PFSK-1 (cell line): ENCODE data around the gene BRME1.

Experiments
- FOXP2 ChIP-seq: optimal IDR thresholded peaks from 2 replicates; pipeline ENCODE3; 2011; ENCODE audit warnings: borderline replicate concordance, control low read depth, inconsistent platforms; ENCODE audit not compliant: insufficient read depth; ENCODE audit errors: extremely low read length, extremely low read depth
- POLR2AphosphoS5 ChIP-seq: IDR thresholded peaks from 2 replicates; pipeline ENCODE4 v1.6.1; 2012; ENCODE audit warnings: low read depth, mild to moderate bottlenecking, control low read depth, low read length, moderate library complexity
- SIN3A ChIP-seq: IDR thresholded peaks from 2 replicates; pipeline ENCODE4 v1.6.1; 2012; ENCODE audit warnings: mild to moderate bottlenecking, low read length, moderate library complexity, borderline replicate concordance; ENCODE audit not compliant: insufficient read depth
- TAF1 ChIP-seq: IDR thresholded peaks from 2 replicates; pipeline ENCODE4 v1.6.1; 2012; ENCODE audit warnings: low read length, control low read depth, borderline replicate concordance; ENCODE audit not compliant: insufficient read depth
- TF ChIP-seq, protein P1 (sequence below), 2 experiments: IDR thresholded peaks; 2 replicates each; pipeline versions ENCODE4 v1.6.1 to v1.8.0; 2011 to 2012; ENCODE audit warnings: low read depth in 2 of 2, low read length in 2 of 2, control low read depth in 1 of 2, inconsistent platforms in 1 of 2, mild to moderate bottlenecking in 1 of 2, moderate library complexity in 1 of 2; ENCODE audit not compliant: insufficient read depth in 1 of 2

The BRME1 gene

DNA sequence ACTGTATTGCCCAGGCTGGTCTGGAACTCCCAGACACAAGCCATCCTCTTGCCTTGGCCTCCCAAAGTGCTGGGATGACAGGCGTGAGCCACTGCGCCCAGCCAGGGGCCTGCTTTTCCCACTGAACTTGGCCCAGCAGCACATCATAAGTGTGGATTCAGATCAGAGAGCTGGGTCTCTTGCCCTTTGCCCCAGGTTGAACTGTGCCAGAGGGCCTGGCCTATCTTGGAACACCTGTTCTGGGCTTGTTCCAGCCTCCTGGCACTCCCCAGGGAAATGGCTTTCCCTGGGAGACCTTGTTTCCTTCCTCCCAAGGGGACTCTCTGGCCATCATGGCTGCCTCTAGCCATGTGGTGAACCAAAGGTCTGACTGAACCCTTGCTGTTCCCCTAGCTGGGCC lies 3.5 kb upstream of the BRME1 start:
- no peak for TF ChIP-seq TAF1
- no peak for TF ChIP-seq FOXP2
- TF ChIP-seq SIN3A: no peak
- no peak for TF ChIP-seq POLR2AphosphoS5
- TF ChIP-seq, protein P1, sequence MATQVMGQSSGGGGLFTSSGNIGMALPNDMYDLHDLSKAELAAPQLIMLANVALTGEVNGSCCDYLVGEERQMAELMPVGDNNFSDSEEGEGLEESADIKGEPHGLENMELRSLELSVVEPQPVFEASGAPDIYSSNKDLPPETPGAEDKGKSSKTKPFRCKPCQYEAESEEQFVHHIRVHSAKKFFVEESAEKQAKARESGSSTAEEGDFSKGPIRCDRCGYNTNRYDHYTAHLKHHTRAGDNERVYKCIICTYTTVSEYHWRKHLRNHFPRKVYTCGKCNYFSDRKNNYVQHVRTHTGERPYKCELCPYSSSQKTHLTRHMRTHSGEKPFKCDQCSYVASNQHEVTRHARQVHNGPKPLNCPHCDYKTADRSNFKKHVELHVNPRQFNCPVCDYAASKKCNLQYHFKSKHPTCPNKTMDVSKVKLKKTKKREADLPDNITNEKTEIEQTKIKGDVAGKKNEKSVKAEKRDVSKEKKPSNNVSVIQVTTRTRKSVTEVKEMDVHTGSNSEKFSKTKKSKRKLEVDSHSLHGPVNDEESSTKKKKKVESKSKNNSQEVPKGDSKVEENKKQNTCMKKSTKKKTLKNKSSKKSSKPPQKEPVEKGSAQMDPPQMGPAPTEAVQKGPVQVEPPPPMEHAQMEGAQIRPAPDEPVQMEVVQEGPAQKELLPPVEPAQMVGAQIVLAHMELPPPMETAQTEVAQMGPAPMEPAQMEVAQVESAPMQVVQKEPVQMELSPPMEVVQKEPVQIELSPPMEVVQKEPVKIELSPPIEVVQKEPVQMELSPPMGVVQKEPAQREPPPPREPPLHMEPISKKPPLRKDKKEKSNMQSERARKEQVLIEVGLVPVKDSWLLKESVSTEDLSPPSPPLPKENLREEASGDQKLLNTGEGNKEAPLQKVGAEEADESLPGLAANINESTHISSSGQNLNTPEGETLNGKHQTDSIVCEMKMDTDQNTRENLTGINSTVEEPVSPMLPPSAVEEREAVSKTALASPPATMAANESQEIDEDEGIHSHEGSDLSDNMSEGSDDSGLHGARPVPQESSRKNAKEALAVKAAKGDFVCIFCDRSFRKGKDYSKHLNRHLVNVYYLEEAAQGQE (IDR thresholded peaks at IDR 0.05; ENCODE audit: insufficient read depth in 1 of 2, low read depth in 2 of 2, low read length in 2 of 2): no peak

DNA sequence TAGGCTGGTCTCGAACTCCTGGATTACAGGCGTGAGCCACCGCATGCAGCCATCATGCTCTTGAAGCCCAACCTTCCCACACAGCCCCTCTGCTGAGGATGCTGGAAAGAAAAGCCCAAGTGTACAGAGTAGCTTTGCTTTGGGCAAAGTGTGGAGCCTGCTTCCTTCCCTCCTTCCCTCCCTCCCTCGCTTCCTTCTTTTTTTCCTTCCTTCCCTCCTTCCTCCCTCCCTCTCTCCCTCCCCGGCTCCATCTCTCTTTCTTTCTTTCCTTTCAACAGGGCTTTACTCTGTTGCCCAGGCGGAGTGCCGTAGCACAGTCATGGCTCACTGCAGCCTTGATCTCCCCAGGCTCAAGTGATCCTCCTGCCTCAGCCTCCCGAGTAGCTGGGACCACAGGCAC lies 2.8 kb upstream of the BRME1 start:
- TF ChIP-seq FOXP2 (no peak), TAF1 (no peak), POLR2AphosphoS5 (no peak), SIN3A (no peak)
- TF ChIP-seq, protein P1 (IDR thresholded peaks at IDR 0.05; ENCODE audit: insufficient read depth in 1 of 2, low read depth in 2 of 2, low read length in 2 of 2): no peak

DNA sequence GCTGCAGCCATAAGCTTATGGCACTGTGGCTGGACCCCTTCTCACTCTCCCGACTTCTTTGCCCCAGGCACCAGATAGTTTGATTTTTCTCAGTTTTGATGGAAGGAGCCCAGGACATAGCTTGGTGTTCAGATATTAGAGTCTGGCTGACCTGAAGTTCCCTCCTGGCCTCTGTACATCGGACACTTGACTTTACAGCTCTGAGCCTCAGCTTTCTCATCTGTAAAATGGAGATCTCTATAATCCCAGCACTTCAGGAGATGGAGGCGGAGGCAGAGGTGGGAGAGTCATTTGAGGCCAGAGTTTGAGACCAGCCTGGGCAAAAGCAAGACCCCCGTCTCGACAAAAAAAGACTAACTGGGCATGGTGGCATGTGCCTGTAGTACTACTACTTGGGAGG lies 993 bp upstream of the BRME1 start:
- TF ChIP-seq POLR2AphosphoS5 (no peak), SIN3A (no peak), TAF1 (no peak), FOXP2 (no peak)
- TF ChIP-seq, protein P1 (IDR thresholded peaks at IDR 0.05; ENCODE audit: insufficient read depth in 1 of 2, low read depth in 2 of 2, low read length in 2 of 2): no peak

DNA sequence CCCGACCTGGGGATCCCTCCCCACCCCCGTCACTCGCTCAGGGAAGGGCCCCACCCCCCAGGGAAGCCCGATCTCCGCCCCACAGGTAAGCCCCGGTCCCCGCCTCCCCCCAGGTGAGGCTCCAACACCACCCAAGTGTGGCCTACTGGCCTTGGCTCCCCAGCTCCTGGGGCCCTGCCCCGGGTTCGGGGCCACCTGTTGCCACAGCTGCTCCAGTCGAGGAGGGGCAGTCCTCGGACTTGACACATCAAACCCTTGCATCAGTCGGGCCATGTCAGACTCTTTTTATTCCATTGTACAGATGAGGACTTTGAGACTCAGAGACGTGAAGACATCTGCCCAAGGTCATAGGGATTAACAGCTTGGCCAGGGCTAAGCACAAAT lies 596 bp upstream of the BRME1 start:
- TF ChIP-seq SIN3A (no peak), FOXP2 (no peak)

DNA sequence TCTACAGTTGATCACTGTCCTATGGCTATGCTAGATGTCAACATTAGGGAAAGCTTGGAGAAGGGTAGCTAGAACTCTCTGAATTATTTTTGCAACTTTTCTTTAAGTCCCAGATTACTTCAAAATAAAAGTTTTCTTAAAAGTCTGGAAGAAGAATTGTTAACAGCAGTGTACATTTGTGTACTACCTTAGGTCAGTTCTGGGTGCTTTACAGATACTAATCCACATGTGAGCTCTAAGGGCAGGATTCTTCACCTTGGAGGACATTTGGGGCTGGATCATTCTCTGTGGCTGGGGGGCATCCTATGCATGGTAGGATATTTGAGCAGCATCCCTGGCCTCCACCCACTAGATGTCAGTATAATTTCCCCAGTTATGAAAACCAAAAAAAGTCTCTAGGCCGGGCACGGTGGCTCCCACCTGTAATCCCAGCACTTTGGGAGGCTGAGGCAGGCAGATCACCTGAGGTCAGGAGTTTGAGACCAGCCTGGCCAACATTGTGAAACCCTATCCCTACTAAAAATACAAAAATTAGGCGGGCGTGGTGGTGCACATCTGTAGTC lies 2.8 kb downstream of the BRME1 start:
- TF ChIP-seq, protein P1 (IDR thresholded peaks at IDR 0.05; ENCODE audit: insufficient read depth in 1 of 2, low read depth in 2 of 2, low read length in 2 of 2): no peak
- TF ChIP-seq FOXP2: no peak
- TF ChIP-seq TAF1: no peak
- no peak for TF ChIP-seq SIN3A
- TF ChIP-seq POLR2AphosphoS5: no peak
